ENCODE data around the gene IL6.
"Not testable (repeated sequence)": the region's sequence is repeated elsewhere in the genome, so short reads cannot be mapped to it uniquely, and the experiment has no call there.

Gene IL6

GRCh38 chr7:22704722-22705121 lies 22.3 kb upstream of the IL6 start:
- DNase-seq: not testable (repeated sequence)

DNA sequence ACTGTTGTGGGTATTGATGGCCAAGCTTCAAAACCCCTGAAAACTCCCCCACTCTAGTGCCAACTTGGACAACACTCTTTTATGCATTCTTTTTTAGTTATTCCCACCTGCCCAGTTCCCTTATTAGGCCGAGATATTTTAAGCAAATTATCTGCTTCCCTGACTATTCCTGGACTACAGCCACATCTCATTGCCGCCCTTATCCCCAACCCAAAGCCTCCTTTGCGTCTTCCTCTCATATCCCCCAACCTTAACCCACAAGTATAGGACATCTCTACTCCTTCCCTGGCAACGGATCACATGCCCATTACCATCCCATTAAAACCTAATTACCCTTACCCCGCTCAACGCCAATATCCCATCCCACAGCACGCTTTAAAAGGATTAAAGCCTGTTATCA lies 21.1 kb upstream of the IL6 start:
- DNase-seq: not testable (repeated sequence)

DNA sequence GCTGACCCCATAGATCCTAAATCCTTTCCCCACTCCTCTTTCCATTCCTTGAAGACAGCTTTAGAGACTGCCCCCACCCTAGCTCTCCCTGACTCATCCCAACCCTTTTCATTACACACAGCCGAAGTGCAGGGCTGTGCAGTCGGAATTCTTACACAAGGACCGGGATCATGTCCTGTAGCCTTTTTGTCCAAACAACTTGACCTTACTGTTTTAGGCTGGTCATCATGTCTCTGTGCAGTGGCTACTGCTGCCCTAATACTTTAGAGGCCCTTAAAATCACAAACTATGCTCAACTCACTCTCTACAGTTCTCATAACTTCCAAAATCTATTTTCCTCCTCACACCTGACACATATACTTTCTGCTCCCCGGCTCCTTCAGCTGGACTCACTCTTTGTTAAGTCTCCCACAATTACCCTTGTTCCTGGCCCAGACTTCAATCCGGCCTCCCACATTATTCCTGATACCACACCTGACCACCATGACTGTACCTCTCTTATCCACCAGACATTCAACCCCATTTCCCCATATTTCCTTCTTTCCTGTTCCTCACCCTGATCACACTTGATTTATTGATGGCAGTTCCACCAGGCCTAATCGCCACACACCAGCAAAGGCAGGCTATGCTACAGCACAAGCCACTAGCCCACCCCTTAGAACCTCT lies 19.8 kb upstream of the IL6 start:
- not testable (repeated sequence) for DNase-seq

- not testable (repeated sequence) for DNase-seq
Observed at GRCh38 chr7:22708214-22708613, 18.8 kb upstream of the IL6 start.

DNA sequence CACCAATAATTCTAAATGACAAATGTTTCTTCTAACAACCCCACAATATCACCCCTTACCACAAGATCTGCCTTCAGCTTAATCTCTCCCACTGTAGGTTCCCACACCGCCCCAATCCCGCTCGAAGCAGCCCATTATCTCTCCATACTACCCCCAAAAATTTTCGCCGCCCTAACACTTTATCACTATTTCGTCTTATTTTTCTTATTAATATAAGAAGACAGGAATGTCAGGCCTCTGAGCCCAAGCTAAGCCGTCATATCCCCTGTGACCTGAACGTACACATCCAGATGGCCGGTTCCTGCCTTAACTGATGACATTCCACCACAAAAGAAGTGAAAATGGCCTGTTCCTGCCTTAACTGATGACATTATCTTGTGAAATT lies 18.3 kb upstream of the IL6 start:
- DNase-seq: not testable (repeated sequence)

DNA sequence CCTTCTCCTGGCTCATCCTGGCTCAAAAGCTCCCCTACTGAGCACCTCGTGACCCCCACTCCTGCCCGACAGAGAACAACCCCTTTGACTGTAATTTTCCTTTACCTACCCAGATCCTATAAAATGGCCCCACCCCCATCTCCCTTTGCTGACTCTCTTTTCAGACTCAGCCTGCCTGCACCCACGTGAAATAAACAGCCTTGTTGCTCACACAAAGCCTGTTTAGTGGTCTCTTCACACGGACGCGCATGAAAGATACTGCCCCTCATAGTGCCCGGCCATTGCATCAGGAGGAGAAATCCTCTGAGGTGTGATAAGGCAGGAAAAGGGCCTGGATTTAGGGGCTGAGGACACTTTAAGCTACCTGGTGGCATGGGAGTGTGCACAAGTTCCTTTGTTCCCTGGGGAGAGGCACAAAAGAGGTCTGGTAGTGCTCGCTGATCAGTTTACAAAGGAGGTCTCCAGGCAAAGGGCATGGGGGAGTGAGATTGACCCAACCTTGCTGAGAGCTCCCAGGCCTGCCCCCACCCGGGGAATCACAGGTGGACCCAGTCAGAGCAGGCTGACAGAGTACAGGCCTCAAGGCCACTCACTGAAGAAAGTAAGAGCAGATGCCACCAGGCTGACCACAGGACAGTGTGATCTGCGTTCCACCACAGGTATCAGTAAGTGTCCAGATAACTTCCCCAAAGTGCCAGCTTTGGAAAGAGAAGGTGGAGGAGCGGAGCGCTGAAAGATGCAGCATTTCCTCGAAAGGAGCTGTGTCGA lies 17.8 kb upstream of the IL6 start:
- DNase-seq: not testable (repeated sequence)

DNA sequence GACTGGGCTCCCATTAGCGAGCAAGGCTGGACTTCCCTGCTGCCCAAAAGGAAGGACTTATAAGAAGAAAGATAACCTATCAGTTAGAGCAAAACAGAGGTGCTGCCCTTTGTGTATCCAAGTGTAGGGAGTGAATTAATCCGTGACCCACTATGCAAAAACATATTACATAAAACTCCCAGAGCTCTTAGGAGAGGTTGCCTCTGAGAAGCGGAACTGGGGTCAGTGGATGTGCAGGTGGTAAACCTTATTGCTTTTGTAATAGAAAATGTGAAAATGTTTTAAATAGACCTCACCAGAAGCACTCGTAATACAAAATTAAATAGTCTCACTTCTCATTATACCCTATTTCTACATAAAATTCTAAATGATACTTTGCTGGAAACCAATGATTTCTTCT lies 17.1 kb upstream of the IL6 start:
- no peak for DNase-seq

GRCh38 chr7:22712999-22713398 lies 14.0 kb upstream of the IL6 start:
- DNase-seq: no peak

- no peak for DNase-seq
Observed at GRCh38 chr7:22713463-22713862, 13.5 kb upstream of the IL6 start.

- no peak for DNase-seq
Observed at GRCh38 chr7:22715969-22716368, 11.0 kb upstream of the IL6 start.

GRCh38 chr7:22717760-22718159 lies 9.2 kb upstream of the IL6 start:
- no peak for DNase-seq

DNA sequence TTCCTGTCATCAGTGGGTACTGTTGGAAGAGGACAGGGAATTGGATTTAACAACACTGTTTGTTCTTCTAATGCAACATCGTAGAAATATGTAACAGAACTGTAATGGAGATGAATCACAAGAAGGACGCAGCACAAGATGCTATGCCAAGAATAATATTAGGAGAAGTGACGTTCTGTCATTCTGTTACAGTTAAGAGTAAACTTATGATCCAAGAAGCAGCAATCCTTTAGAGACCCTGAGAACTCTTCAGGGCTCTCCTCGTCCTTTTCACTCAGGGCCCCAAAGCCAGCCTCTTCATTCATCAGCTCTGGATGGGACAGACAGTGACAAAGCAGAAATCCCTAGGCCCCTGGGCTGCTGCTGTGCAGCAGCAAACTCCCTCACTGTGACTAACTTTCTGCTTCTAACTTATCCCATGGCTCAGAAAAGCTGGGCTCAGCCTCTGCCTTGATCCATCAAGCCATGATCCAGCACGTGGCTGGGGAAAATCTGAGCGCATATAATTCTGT lies 8.7 kb upstream of the IL6 start:
- no peak for DNase-seq

DNA sequence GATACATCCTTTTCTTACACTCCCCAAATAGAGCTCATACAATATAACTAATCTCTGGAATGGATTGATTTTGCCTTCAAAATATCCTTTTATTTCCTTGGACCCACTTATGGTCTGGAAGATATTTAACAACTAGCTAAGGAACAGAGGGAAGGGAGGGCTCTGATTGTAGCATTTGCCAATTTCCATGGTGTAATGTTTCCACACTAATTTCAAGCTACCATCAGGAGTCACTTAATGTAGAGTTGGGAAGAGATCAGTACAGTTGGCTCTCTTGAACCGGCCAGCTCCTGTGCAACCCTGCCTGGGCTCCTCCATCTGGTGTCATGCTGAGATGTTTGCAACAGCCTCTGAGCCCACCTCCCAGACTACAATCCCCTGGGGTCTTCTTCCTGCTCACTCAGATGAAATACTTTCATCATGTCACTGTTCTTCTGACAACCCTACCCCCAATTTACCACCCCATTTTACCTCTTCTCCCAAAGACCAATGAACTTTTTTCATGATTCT lies 8.0 kb upstream of the IL6 start:
- DNase-seq: no peak

GRCh38 chr7:22720791-22721786 lies 5.9 kb upstream of the IL6 start:
- no peak for DNase-seq

DNA sequence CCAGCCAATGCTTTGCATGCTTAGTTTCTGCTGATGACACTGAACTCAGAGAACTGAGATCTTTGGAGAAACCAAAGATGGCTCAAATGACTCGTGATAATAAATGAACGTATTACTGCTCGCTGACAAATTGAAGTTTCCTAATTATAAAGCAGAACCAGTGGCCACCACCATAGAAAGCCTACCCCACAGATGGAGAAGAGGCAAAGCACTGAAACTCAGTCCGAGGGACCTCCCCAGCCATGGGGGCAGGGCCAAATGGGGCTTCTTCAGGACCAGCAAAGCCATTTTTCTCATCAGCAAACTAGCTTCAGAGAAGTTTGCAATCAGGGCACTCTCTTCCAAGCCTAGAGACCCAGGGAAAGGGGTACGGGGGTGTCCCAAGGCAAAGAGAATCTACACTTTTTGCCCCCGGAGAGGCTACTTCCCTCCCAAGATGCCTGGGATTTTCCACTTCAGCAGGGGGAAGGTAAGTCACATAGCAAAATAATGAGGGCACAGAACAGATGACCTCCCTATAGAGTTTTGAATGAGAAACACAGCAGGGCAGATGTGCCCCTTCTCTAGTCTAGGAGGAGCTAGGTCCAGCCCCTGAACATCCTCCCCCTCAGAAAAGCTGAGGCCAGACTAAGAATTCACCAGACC lies 4.3 kb upstream of the IL6 start:
- DNase-seq: no peak

DNA sequence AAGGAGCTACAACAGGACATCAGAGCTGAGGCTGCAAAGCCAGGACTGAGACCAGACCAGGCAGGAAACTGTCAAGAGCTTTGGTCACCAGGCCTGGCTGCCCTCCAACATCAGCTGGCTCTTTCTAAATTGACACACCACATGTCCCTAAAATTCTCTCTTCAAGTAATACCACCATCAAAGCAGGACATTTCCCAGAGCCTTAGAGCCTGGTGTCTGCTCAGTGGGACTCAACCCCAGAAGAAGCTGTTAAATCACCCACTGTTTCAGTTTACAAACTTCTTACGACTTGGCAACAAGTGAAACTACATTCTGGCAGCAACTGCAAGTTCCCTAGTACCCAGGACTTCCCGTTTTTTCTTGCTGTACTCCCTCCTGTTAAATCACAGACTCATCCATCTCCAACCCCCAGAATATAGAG lies 3.8 kb upstream of the IL6 start:
- DNase-seq: no peak

- no peak for DNase-seq
Observed at GRCh38 chr7:22723637-22724036, 3.4 kb upstream of the IL6 start.

- DNase-seq: no peak
Observed at GRCh38 chr7:22724861-22725260, 2.1 kb upstream of the IL6 start.

DNA sequence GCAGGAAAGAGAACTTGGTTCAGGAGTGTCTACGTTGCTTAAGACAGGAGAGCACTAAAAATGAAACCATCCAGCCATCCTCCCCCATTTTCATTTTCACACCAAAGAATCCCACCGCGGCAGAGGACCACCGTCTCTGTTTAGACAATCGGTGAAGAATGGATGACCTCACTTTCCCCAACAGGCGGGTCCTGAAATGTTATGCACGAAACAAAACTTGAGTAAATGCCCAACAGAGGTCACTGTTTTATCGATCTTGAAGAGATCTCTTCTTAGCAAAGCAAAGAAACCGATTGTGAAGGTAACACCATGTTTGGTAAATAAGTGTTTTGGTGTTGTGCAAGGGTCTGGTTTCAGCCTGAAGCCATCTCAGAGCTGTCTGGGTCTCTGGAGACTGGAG lies 1.4 kb upstream of the IL6 start:
- DNase-seq: no peak

GRCh38 chr7:22726345-22726906 lies 574 bp upstream of the IL6 start:
- no peak for DNase-seq

DNA sequence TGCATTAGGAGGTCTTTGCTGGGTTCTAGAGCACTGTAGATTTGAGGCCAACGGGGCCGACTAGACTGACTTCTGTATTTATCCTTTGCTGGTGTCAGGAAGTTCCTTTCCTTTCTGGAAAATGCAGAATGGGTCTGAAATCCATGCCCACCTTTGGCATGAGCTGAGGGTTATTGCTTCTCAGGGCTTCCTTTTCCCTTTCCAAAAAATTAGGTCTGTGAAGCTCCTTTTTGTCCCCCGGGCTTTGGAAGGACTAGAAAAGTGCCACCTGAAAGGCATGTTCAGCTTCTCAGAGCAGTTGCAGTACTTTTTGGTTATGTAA lies 675 bp downstream of the IL6 start:
- no peak for DNase-seq

DNA sequence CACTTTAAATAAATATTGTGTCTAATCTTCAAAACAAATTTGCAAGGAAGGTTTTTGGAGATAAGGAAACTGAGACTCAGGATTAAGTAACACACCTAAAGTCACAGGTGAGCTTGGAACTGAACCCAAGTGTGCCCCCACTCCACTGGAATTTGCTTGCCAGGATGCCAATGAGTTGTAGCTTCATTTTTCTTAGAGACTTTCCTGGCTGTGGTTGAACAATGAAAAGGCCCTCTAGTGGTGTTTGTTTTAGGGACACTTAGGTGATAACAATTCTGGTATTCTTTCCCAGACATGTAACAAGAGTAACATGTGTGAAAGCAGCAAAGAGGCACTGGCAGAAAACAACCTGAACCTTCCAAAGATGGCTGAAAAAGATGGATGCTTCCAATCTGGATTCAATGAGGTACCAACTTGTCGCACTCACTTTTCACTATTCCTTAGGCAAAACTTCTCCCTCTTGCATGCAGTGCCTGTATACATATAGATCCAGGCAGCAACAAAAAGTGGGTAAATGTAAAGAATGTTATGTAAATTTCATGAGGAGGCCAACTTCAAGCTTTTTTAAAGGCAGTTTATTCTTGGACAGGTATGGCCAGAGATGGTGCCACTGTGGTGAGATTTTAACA lies 1.5 kb downstream of the IL6 start:
- DNase-seq: no peak

Data from cortex of kidney (tissue), 1 donor.